Right lobe of liver (tissue), 6 donors: ENCODE data around the gene PTGDS. TPM values are rescaled to one million over a fixed set of nuclear protein-coding genes. Genes with fewer than 3 reads are reported as not detected.

ENCODE experiments used
- ATAC-seq, 4 donors: fragments of 200-7000 bp; cut with Tn5 transposase; one replicate each; pipeline ENCODE4 v1.9.1; 2020; ENCODE audit warnings: mild to moderate bottlenecking in 4 of 4, moderate library complexity in 4 of 4
- DNase-seq, 3 donors: peaks; one replicate each; pipeline ENCODE4 v3.0.0-alpha.2; 2020
- H3K27ac ChIP-seq, 3 donors: fragments of 200-600 bp; one replicate each; pipeline ENCODE4 v1.8.0; 2022
- H3K27me3 ChIP-seq, 2 donors: fragments of 200-600 bp; one replicate each; pipeline ENCODE4 v1.8.0; 2022
- H3K36me3 ChIP-seq, 4 donors: fragments of 200-600 bp; sonication (generic) in 1 of 4; one replicate each; pipeline versions ENCODE4 v1.5.1 to v1.8.0; 2017 to 2022; ENCODE audit warnings: control low read depth in 1 of 4
- H3K4me1 ChIP-seq, 4 donors: fragments of 200-600 bp; sonication (generic) in 1 of 4; one replicate each; pipeline versions ENCODE4 v1.5.1 to v1.8.0; 2017 to 2022; ENCODE audit warnings: control low read depth in 1 of 4
- H3K4me3 ChIP-seq, 3 donors: fragments of 200-600 bp; one replicate each; pipeline ENCODE4 v1.8.0; 2022
- H3K9me3 ChIP-seq, 4 donors: fragments of 200-600 bp; sonication (generic) in 1 of 4; one replicate each; pipeline versions ENCODE4 v1.5.1 to v1.8.0; 2017 to 2022; ENCODE audit warnings: control low read depth in 1 of 4
- POLR2A ChIP-seq: fragments of 450-650 bp; IDR thresholded peaks from one replicate; pipeline ENCODE4 v1.6.1; 2017; ENCODE audit warnings: antibody characterized with exemption, mild to moderate bottlenecking
- WGBS: methylation state at CpG from one replicate; pipeline ENCODE4 v1.1.6; 2018; ENCODE audit warnings: low coverage, low lambda C conversion rate; ENCODE audit not compliant: insufficient coverage; ENCODE audit errors: missing lambda C conversion rate; 5-methylcytosine and 5-hydroxymethylcytosine counted together
- intact Hi-C, 2 donors: fragments of 100-400 bp; cut with DNase I; formaldehyde crosslinking; loops; one replicate each; pipeline versions ENCODE4 v1.11.2 to v1.14.1; 2022
- total RNA-seq, 6 experiments: library from RNA; depleted of rRNA in 2 of 6; stranded (reverse); fragments of >200 nt in 2 of 6; fragmentation: NEBNext Ultra II Directional in 3 of 6; extraction: Animal tissue kit (Norgen Biotek cat#: 25700) in 3 of 6; gene quantifications; one replicate each; pipeline versions ENCODE4 v1.1.0 to v1.2.4, GENCODE V29; 2016 to 2023
- TF ChIP-seq, protein P1 (sequence below), 4 donors: fragments of 200-600 bp in 3 of 4; fragments of 450-650 bp in 1 of 4; IDR thresholded peaks; one replicate each; pipeline versions ENCODE4 v1.5.1 to v1.8.0; 2016 to 2022; ENCODE audit warnings: antibody characterized with exemption in 4 of 4, mild to moderate bottlenecking in 2 of 4
- donor health status: DM: no; HTN: yes; CAD: no.
- donor health status: DM: no; HTN: no; CAD: no.
- donor health status: DM: no; HTN: no; CAD: no.
- donor health status: DM: no; HTN: yes; CAD: no.
- donor health status: DM: no; HTN: yes; CAD: no.

PTGDS gene
- total RNA-seq, 6 experiments from 2014 or later, result 4.3 to 21.9 (median 6.0) TPM

DNA sequence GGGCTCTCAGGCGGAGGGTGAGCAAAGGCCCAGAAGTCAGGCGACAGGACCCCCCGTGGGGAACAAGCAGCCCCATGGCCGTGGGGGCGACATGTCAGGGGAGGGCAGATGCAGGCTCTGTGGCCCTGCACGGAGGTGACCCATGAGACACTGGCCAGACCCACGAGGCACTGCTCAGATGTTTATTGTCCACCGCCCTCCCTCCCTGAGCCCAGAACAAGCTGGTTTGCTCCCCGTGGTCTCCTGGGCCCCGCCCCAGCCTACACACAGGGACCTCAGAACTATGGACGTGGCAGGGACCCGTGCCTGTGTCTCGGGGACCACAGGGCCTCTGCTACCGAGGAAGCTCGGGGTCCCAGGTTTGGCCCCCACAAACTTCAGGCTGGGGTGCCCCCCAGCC is 52.7 kb downstream of the PTGDS start:
- no peak overlapping the region for H3K4me3 ChIP-seq
- 40% methylated on average over 1 of the region's 15 CpGs for WGBS
- no peaks in the 10 kb centered on the region for H3K36me3 ChIP-seq
- H3K9me3 ChIP-seq, result no peaks in the 10 kb centered on the region
- H3K27ac ChIP-seq, result peak overlapping the region in 1 of 3 donors; percentile 58
- intact Hi-C loops, result loop anchor here (5.0 to 10.0 kb wide), 4 partner anchors 78 to 255 kb away; partner anchors contain the start of genes C8G (in 1 of the 2), FBXW5 (in 1 of the 2), LCN12 (in 1 of the 2) and PHPT1 (in 1 of the 2)
- H3K27me3 ChIP-seq, result no peaks in the 10 kb centered on the region
- ATAC-seq (no peak), DNase-seq (no peak)
- H3K4me1 ChIP-seq, result peaks cover 0 to 40% (median 20%) of the 10 kb centered on the region in 4 donors
- TF ChIP-seq, protein P1, sequence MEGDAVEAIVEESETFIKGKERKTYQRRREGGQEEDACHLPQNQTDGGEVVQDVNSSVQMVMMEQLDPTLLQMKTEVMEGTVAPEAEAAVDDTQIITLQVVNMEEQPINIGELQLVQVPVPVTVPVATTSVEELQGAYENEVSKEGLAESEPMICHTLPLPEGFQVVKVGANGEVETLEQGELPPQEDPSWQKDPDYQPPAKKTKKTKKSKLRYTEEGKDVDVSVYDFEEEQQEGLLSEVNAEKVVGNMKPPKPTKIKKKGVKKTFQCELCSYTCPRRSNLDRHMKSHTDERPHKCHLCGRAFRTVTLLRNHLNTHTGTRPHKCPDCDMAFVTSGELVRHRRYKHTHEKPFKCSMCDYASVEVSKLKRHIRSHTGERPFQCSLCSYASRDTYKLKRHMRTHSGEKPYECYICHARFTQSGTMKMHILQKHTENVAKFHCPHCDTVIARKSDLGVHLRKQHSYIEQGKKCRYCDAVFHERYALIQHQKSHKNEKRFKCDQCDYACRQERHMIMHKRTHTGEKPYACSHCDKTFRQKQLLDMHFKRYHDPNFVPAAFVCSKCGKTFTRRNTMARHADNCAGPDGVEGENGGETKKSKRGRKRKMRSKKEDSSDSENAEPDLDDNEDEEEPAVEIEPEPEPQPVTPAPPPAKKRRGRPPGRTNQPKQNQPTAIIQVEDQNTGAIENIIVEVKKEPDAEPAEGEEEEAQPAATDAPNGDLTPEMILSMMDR (IDR thresholded peaks at IDR 0.05), result no peak
- TF ChIP-seq POLR2A, result no peak

DNA sequence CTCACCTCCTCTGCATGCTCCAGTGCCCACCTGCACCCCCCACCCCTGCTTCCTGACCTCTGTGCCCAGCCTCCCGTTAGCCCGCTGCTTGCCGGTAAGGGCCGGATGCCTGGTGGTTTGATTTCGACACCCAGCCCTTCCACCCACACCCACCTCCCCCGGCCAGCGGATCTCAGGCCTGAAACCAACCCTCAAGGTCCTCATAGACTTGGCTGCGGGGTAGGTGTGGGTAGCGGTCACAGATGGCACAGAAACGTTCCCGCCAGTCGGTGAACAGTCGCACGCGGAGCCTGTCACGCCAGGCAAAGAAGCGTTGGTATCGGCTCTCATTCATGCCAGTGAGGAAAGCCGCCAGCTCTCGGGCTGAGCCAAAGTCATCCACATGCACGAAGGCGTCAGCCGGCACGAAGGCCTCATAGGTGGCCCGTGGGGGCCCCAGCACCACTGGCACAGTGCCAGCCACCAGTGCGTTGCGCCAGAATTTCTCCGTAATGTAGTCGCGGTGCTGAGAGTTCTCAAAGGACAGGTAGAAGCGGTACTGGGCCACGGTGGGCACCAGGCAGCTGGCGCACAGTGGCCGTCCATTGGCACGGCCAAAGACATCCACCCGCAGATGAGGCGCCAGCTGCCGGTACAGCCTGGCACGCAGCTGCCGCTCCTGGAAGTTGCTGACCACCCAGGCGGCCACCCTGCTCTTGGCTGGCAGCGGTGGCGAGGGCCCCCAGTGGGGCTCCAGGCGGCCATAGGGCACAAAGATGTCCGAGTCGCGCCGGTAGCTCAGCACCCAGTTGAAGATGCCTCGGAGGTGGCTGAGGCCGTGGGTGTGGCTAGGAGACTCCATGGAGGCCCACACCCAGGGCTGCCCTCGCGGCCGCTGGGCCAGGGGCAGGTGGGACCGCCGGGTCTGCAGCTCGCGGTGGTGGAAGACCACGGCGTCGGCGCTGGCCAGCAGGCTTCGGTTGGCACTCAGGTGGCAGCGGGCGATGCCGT is 53.5 kb downstream of the PTGDS start:
- peaks cover 0 to 33% (median 17%) of the 10 kb centered on the region in 4 donors for H3K4me1 ChIP-seq
- no peaks in the 10 kb centered on the region for H3K9me3 ChIP-seq
- intact Hi-C loops, result loop anchor here (5.0 to 10.0 kb wide), 4 partner anchors 79 to 256 kb away; partner anchors contain the start of genes C8G (in 1 of the 2), FBXW5 (in 1 of the 2), LCN12 (in 1 of the 2) and PHPT1 (in 1 of the 2)
- no peak overlapping the region for H3K4me3 ChIP-seq
- ATAC-seq (no peak), DNase-seq (peak in 1 of 3 donors; percentile 68)
- no peaks in the 10 kb centered on the region for H3K36me3 ChIP-seq
- H3K27ac ChIP-seq, result peak overlapping the region in 1 of 3 donors; percentile 58
- TF ChIP-seq, protein P1 (IDR thresholded peaks at IDR 0.05), result no peak
- TF ChIP-seq POLR2A, result no peak
- 55% methylated on average over 24 of the region's 65 CpGs for WGBS
- H3K27me3 ChIP-seq, result no peaks in the 10 kb centered on the region

Other genes with a start within 250 kb of the PTGDS start
- gene LCN10, start 234.6 kb upstream of the PTGDS start, total RNA-seq, result under 1 TPM in 4 of 6 experiments, not detected in 2; 0.23 to 0.81 (median 0.32) TPM
- under 1 TPM in 2 of 6 experiments, not detected in 4; 0.26 to 0.63 TPM for gene LCN6, start 229.0 kb upstream of the PTGDS start, total RNA-seq
- not detected for gene LCN8, start 219.3 kb upstream of the PTGDS start, total RNA-seq
- gene LCN15, start 213.0 kb upstream of the PTGDS start, total RNA-seq, result not detected
- 100 to 1,000 TPM in 1 of 6 experiments, 10 to 100 TPM in 5; 46.5 to 105 (median 56.7) TPM for gene TMEM141, start 186.2 kb upstream of the PTGDS start, total RNA-seq
- 1 to 10 TPM in 2 of 6 experiments, under 1 TPM in 3, not detected in 1; 0.43 to 1.2 (median 0.74) TPM for gene CCDC183, start 181.2 kb upstream of the PTGDS start, total RNA-seq
- 10 to 100 TPM in 4 of 6 experiments, 1 to 10 TPM in 2; 8.0 to 14.8 (median 12.4) TPM for gene RABL6, start 169.6 kb upstream of the PTGDS start, total RNA-seq
- gene AJM1, start 135.0 kb upstream of the PTGDS start, total RNA-seq, result 1 to 10 TPM; 1.7 to 2.8 (median 2.6) TPM
- 10 to 100 TPM; 30.5 to 66.6 (median 49.3) TPM for gene PHPT1, start 128.1 kb upstream of the PTGDS start, total RNA-seq
- gene MAMDC4, start 125.2 kb upstream of the PTGDS start, total RNA-seq, result 10 to 100 TPM in 4 of 6 experiments, 1 to 10 TPM in 2; 5.7 to 27.9 (median 22.5) TPM
- gene EDF1, start 111.2 kb upstream of the PTGDS start, total RNA-seq, result 100 to 1,000 TPM; 216 to 486 (median 227) TPM
- gene TRAF2, start 91.0 kb upstream of the PTGDS start, total RNA-seq, result 1 to 10 TPM; 5.8 to 8.8 (median 7.1) TPM
- gene FBXW5, start 32.8 kb upstream of the PTGDS start, total RNA-seq, result 100 to 1,000 TPM in 3 of 6 experiments, 10 to 100 TPM in 3; 84.0 to 290 (median 97.4) TPM
- 100 to 1,000 TPM; 248 to 755 (median 453) TPM for gene C8G, start 32.3 kb upstream of the PTGDS start, total RNA-seq
- 10 to 100 TPM in 5 of 6 experiments, 1 to 10 TPM in 1; 2.7 to 36.4 (median 20.3) TPM for gene LCN12, start 25.2 kb upstream of the PTGDS start, total RNA-seq
- not detected for gene LCNL1, start 5.5 kb downstream of the PTGDS start, total RNA-seq
- gene PAXX, start 14.9 kb downstream of the PTGDS start, total RNA-seq, result 10 to 100 TPM; 13.8 to 34.5 (median 23.3) TPM
- under 1 TPM in 2 of 6 experiments, not detected in 4; 0.37 to 0.51 TPM for gene CLIC3, start 19.1 kb downstream of the PTGDS start, total RNA-seq
- 10 to 100 TPM; 23.7 to 49.2 (median 34.2) TPM for gene ABCA2, start 50.7 kb downstream of the PTGDS start, total RNA-seq
- under 1 TPM in 2 of 6 experiments, not detected in 4; 0.12 to 0.13 TPM for gene FUT7, start 54.6 kb downstream of the PTGDS start, total RNA-seq
- 10 to 100 TPM in 5 of 6 experiments, 1 to 10 TPM in 1; 9.3 to 14.9 (median 12.2) TPM for gene NPDC1, start 68.7 kb downstream of the PTGDS start, total RNA-seq
- 1 to 10 TPM in 2 of 6 experiments, under 1 TPM in 4; 0.50 to 2.1 (median 0.80) TPM for gene ENTPD2, start 76.6 kb downstream of the PTGDS start, total RNA-seq
- gene SAPCD2, start 93.1 kb downstream of the PTGDS start, total RNA-seq, result under 1 TPM in 5 of 6 experiments, not detected in 1; 0.05 to 0.43 (median 0.22) TPM
- gene UAP1L1, start 100.0 kb downstream of the PTGDS start, total RNA-seq, result 1 to 10 TPM; 1.3 to 4.9 (median 1.9) TPM
- 10 to 100 TPM; 24.0 to 39.1 (median 28.8) TPM for gene MAN1B1, start 109.5 kb downstream of the PTGDS start, total RNA-seq
- gene DPP7, start 137.2 kb downstream of the PTGDS start, total RNA-seq, result 10 to 100 TPM; 62.2 to 86.2 (median 66.2) TPM
- gene GRIN1, start 161.7 kb downstream of the PTGDS start, total RNA-seq, result not detected
- gene LRRC26, start 192.5 kb downstream of the PTGDS start, total RNA-seq, result under 1 TPM in 2 of 6 experiments, not detected in 4; 0.17 to 0.18 TPM
- not detected for gene TMEM210, start 194.6 kb downstream of the PTGDS start, total RNA-seq
- gene ANAPC2, start 211.1 kb downstream of the PTGDS start, total RNA-seq, result 10 to 100 TPM; 16.1 to 36.5 (median 27.9) TPM
- 10 to 100 TPM; 21.5 to 53.3 (median 25.5) TPM for gene SSNA1, start 211.2 kb downstream of the PTGDS start, total RNA-seq
- gene TPRN, start 223.2 kb downstream of the PTGDS start, total RNA-seq, result 10 to 100 TPM; 12.1 to 28.9 (median 18.1) TPM
- 10 to 100 TPM; 17.7 to 28.0 (median 23.9) TPM for gene TMEM203, start 228.1 kb downstream of the PTGDS start, total RNA-seq
- 1 to 10 TPM; 4.7 to 9.6 (median 7.4) TPM for gene NDOR1, start 228.2 kb downstream of the PTGDS start, total RNA-seq
- gene RNF208, start 244.7 kb downstream of the PTGDS start, total RNA-seq, result 10 to 100 TPM in 1 of 6 experiments, 1 to 10 TPM in 5; 3.5 to 12.2 (median 4.5) TPM
- 1 to 10 TPM in 1 of 6 experiments, under 1 TPM in 4, not detected in 1; 0.20 to 1.2 (median 0.31) TPM for gene CYSRT1, start 247.7 kb downstream of the PTGDS start, total RNA-seq
- gene RNF224, start 250.0 kb downstream of the PTGDS start, total RNA-seq, result not detected